Calu3 (cell line): ENCODE results near the gene ZFPL1. TPM values are rescaled to one million over a fixed set of nuclear protein-coding genes. Genes with fewer than 3 reads are reported as not detected.

Experiments used
- BruUV-seq: library from RNA; stranded (reverse); fragments of 400-500 nt; replicated peaks from 2 replicates; lab custom pipeline; 2021; lab: Mats Ljungman, UMichigan
- CTCF ChIA-PET: fragments of 300-600 bp; sonication (Branson Sonifier 250); formaldehyde crosslinking; loops from one replicate; lab custom pipeline; 2022; ENCODE audit warnings: antibody characterized with exemption; lab: Charles Lee
- DNase-seq: peaks from one replicate; pipeline ENCODE4 v3.0.0; 2022
- H3K27ac Mint-ChIP-seq: one replicate; pipeline ENCODE4 v1.8.0; 2022; ENCODE audit warnings: mixed read lengths; ENCODE audit not compliant: unreplicated experiment
- H3K27me3 Mint-ChIP-seq: one replicate; pipeline ENCODE4 v1.8.0; 2022; ENCODE audit warnings: mixed read lengths; ENCODE audit not compliant: unreplicated experiment
- H3K36me3 Mint-ChIP-seq: one replicate; pipeline ENCODE4 v1.8.0; 2022; ENCODE audit warnings: mild to moderate bottlenecking, moderate library complexity, mixed read lengths; ENCODE audit not compliant: insufficient read depth, unreplicated experiment
- H3K4me1 Mint-ChIP-seq: one replicate; pipeline ENCODE4 v1.8.0; 2022; ENCODE audit warnings: mild to moderate bottlenecking, low read depth, mixed read lengths; ENCODE audit not compliant: unreplicated experiment
- H3K4me3 Mint-ChIP-seq: one replicate; pipeline ENCODE4 v1.8.0; 2022; ENCODE audit warnings: mild to moderate bottlenecking, low read depth, moderate library complexity, mixed read lengths; ENCODE audit not compliant: unreplicated experiment
- H3K9me3 Mint-ChIP-seq: one replicate; pipeline ENCODE4 v1.8.0; 2022; ENCODE audit warnings: low read depth, mixed read lengths; ENCODE audit not compliant: unreplicated experiment
- CTCF ChIP-seq: fragments of 200-600 bp; IDR thresholded peaks from one replicate; pipeline ENCODE4 v1.8.0; 2022; ENCODE audit warnings: antibody characterized with exemption; ENCODE audit not compliant: unreplicated experiment
- intact Hi-C: fragments of 100-400 bp; cut with micrococcal nuclease; formaldehyde crosslinking; loops from one replicate; pipeline ENCODE4 v1.10.0; 2022; ENCODE audit not compliant: unreplicated experiment
- total RNA-seq: library from RNA; stranded (reverse); gene quantifications from 2 replicates; pipeline ENCODE4 v1.2.3, GENCODE V29; 2022

Gene ZFPL1
- total RNA-seq, 1 experiment from 2014 or later, result 47.6 TPM

DNA sequence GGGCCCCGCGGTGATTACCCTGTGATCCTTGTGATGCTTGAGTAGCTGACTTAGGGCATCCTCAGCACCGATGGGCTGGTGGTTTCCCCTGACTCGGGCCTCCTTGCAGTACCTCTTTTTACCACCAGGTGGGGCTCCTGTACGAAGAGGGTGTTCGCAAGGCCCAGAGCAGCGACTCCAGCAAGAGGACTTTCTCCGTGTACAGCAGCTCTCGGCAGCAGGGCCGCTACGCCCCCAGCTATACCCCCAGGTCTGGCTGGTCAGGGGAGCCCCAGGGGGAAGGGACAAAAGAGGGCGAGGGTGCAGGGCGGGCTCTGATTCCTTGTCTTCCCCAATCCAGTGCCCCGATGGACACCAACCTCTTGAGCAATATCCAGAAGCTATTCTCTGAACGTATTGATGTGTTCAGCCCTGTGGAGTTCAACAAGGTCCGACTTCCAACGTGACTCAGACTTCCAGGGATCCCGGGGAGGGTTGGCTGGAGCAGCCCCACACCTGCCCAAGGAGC is 26.4 kb downstream of the ZFPL1 start:
- no peak overlapping the region for H3K4me3 Mint-ChIP-seq
- peaks cover 34% of the 10 kb centered on the region for H3K4me1 Mint-ChIP-seq
- no peak overlapping the region for H3K27ac Mint-ChIP-seq
- intact Hi-C loops, result loop anchor here (2.0 to 10.0 kb wide), 3 partner anchors 72 to 266 kb away; partner anchors contain the start of genes CAPN1 and CDC42BPG
- DNase-seq, result peak; percentile 95
- no TSS peak for BruUV-seq
- TF ChIP-seq CTCF, result peak; percentile 98
- H3K9me3 Mint-ChIP-seq, result no peaks in the 10 kb centered on the region
- H3K36me3 Mint-ChIP-seq, result peaks cover 55% of the 10 kb centered on the region
- CTCF ChIA-PET, result interaction anchor here (0.6 to 1.3 kb wide), 12 partner anchors 8 to 332 kb away, joined by 3 to 9 read pairs (median 3); partner anchors contain the start of genes CAPN1, FAU, MRPL49 and SF1
- H3K27me3 Mint-ChIP-seq, result no peaks in the 10 kb centered on the region

- Mint-ChIP-seq H3K9me3 (no peaks in the 10 kb centered on the region), H3K4me1 (peaks cover 34% of the 10 kb centered on the region), H3K4me3 (peak overlapping the region; percentile 81), H3K27ac (peak overlapping the region; percentile 79), H3K27me3 (no peaks in the 10 kb centered on the region), H3K36me3 (peaks cover 59% of the 10 kb centered on the region)
- no peak for DNase-seq
- intact Hi-C loops, result loop anchor here (2.0 to 10.0 kb wide), 3 partner anchors 71 to 266 kb away; partner anchors contain the start of genes CAPN1 and CDC42BPG
- TF ChIP-seq CTCF, result no peak
- no TSS peak for BruUV-seq
- CTCF ChIA-PET, result interaction anchor here (0.6 to 1.4 kb wide), 12 partner anchors 9 to 502 kb away, joined by 3 to 9 read pairs (median 5); partner anchors contain the start of genes CAPN1, FAU, MRPL49 and SF1
Measured at GRCh38 chr11:65111159-65111743, 27.2 kb downstream of the ZFPL1 start.

GRCh38 chr11:65111744-65112545 is 27.9 kb downstream of the ZFPL1 start, which contains the start of gene TM7SF2:
Gene TM7SF2 (plus strand): TSS chr11:65111872. CDS start chr11:65112016, 144 bp downstream.
- H3K27ac Mint-ChIP-seq, result peak within 1 kb of the TSS; percentile 79
- H3K4me1 Mint-ChIP-seq, result peaks cover 34% of the 10 kb centered on the region
- peaks cover 66% of the 10 kb centered on the region for H3K36me3 Mint-ChIP-seq
- DNase-seq, result peak; percentile 97
- CTCF ChIA-PET, result interaction anchor here (0.6 to 1.4 kb wide), 6 partner anchors 10 to 502 kb away, joined by 3 to 7 read pairs (median 4); partner anchors contain the start of genes CAPN1, FAU and MRPL49
- peak within 1 kb of the TSS; percentile 81 for H3K4me3 Mint-ChIP-seq
- H3K9me3 Mint-ChIP-seq, result no peaks in the 10 kb centered on the region
- BruUV-seq, result no TSS peak
- TF ChIP-seq CTCF, result no peak
- H3K27me3 Mint-ChIP-seq, result no peaks in the 10 kb centered on the region
- intact Hi-C loops, result loop anchor here (2.0 to 10.0 kb wide), 3 partner anchors 70 to 267 kb away; partner anchors contain the start of genes CAPN1 and CDC42BPG
